Activated CD4-positive, alpha-beta T cell treated with anti-CD3 and anti-CD28 coated beads, Interleukin-2, amount 50 U/mL, for 4 hours (primary cell): ENCODE data around the gene SLFN12L.
"Not testable (repeated sequence)": the region's sequence is repeated elsewhere in the genome, so short reads cannot be mapped to it uniquely, and the experiment has no call there.

Experiments used
- DNase-seq, 2 experiments: peaks; one replicate each; pipeline ENCODE4 v3.0.0-alpha.2; 2020

The SLFN12L gene

GRCh38 chr17:35537601-35538141 is at the start of gene SLFN12L:
Gene SLFN12L, minus strand, starts transcription at chr17:35537678. Its CDS starts 15,314 bp downstream, at chr17:35522364.
- peak in 1 of 2 experiments; percentile 25 for DNase-seq

- DNase-seq, result no peak
Measured at GRCh38 chr17:35586569-35587073, 49.1 kb upstream of the SLFN12L start.

GRCh38 chr17:35584061-35584460 is 46.6 kb upstream of the SLFN12L start:
- DNase-seq, result no peak

GRCh38 chr17:35578929-35579432 is 41.5 kb upstream of the SLFN12L start:
- no peak for DNase-seq

- DNase-seq, result peak; percentile 80 to 83
Measured at GRCh38 chr17:35578197-35578928, 40.9 kb upstream of the SLFN12L start, which contains the start of gene PEX12. Gene PEX12, minus strand, starts transcription at chr17:35578571. Its CDS starts 550 bp downstream, at chr17:35578021.

- DNase-seq, result no peak
Measured at GRCh38 chr17:35577830-35578196, 40.3 kb upstream of the SLFN12L start.

- DNase-seq, result no peak
Measured at GRCh38 chr17:35575759-35576158, 38.3 kb upstream of the SLFN12L start.

- DNase-seq, result no peak
Measured at GRCh38 chr17:35569405-35569804, 31.9 kb upstream of the SLFN12L start.

GRCh38 chr17:35568561-35568960 is 31.1 kb upstream of the SLFN12L start:
- peak; percentile 35 to 42 for DNase-seq

- no peak for DNase-seq
Measured at GRCh38 chr17:35566968-35567367, 29.5 kb upstream of the SLFN12L start.

- DNase-seq, result not testable (repeated sequence)
Measured at GRCh38 chr17:35563181-35563580, 25.7 kb upstream of the SLFN12L start.

- DNase-seq, result no peak
Measured at GRCh38 chr17:35560703-35561102, 23.2 kb upstream of the SLFN12L start, which contains the start of gene SLFN14. Gene SLFN14, minus strand, starts transcription at chr17:35560819. Its CDS starts 2,757 bp downstream, at chr17:35558062.

- DNase-seq, result no peak
Measured at GRCh38 chr17:35559495-35560210, 22.2 kb upstream of the SLFN12L start.

GRCh38 chr17:35557353-35557752 is 19.9 kb upstream of the SLFN12L start:
- DNase-seq, result no peak

GRCh38 chr17:35555691-35556090 is 18.2 kb upstream of the SLFN12L start:
- no peak for DNase-seq

GRCh38 chr17:35554668-35555067 is 17.2 kb upstream of the SLFN12L start:
- no peak for DNase-seq

- no peak for DNase-seq
Measured at GRCh38 chr17:35553310-35553709, 15.8 kb upstream of the SLFN12L start.

- DNase-seq, result no peak
Measured at GRCh38 chr17:35548978-35549377, 11.5 kb upstream of the SLFN12L start.

GRCh38 chr17:35548208-35548810 is 10.8 kb upstream of the SLFN12L start:
- no peak for DNase-seq

- DNase-seq, result no peak
Measured at GRCh38 chr17:35546487-35546886, 9.0 kb upstream of the SLFN12L start.

GRCh38 chr17:35545150-35545549 is 7.7 kb upstream of the SLFN12L start:
- DNase-seq, result no peak

GRCh38 chr17:35543856-35544255 is 6.4 kb upstream of the SLFN12L start:
- no peak for DNase-seq

GRCh38 chr17:35542990-35543389 is 5.5 kb upstream of the SLFN12L start:
- no peak for DNase-seq
